ENCODE measurements around the gene SPTLC2.

The SPTLC2 gene

DNA sequence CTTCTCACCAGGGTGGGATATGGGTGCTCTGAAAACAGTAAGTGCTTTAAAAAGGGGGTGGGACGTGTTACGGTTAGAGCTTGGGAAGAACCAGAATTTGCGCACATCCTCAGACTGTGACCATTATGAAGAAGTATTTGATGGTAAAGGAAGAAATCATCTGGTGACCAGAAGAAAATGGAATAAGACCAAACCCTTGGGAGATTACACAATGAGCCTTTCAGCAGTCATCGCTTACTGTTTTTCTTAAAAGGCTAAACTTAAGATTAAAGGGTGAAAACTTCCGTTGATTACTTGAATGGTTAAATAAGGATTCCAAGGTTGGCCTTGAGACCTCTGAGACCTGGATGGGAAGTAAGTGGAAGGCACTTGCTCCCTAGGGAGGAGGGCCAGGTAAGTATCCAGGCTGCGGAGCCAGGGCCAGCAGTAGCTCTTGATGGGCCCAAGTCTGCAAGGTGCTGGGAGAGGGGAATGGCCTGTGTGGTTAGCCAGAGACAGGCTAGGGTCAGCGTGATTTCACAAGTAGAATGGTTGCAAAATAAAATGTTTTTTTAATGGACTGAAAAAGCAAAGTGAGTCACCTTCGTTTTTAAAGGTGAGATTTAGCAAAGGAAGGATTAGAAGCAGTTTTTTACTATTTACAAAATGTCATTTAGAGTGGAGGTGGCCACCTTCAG, 104.8 kb downstream of the SPTLC2 start:
- Histone ChIP-seq H3K27me3 (ENCODE audit: low read depth, low read length) (no peaks in the 10 kb centered on the region), H3K4me2 (ENCODE audit: low read length) (no peak overlapping the region), H3K9ac (ENCODE audit: low read length) (no peak overlapping the region), H3K27ac (ENCODE audit: low read length) (no peak overlapping the region), H3K9me3 (ENCODE audit: insufficient read depth, low read length) (no peaks in the 10 kb centered on the region), H2AFZ (ENCODE audit: low read depth, low read length) (no peak overlapping the region), H3K4me1 (ENCODE audit: low read length) (no peaks in the 10 kb centered on the region), H3K4me3 (ENCODE audit: low read length) (no peak overlapping the region), H3K36me3 (replicated peaks; ENCODE audit: low read depth, low read length) (peaks cover 7% of the 10 kb centered on the region), H4K20me1 (ENCODE audit: insufficient read depth, low read length) (no peaks in the 10 kb centered on the region), H3K79me2 (ENCODE audit: low read length) (no peaks in the 10 kb centered on the region)
- TF ChIP-seq EZH2phosphoT487 (IDR thresholded peaks at IDR 0.05; ENCODE audit: low read depth) = no peak
- TF ChIP-seq, protein P1, sequence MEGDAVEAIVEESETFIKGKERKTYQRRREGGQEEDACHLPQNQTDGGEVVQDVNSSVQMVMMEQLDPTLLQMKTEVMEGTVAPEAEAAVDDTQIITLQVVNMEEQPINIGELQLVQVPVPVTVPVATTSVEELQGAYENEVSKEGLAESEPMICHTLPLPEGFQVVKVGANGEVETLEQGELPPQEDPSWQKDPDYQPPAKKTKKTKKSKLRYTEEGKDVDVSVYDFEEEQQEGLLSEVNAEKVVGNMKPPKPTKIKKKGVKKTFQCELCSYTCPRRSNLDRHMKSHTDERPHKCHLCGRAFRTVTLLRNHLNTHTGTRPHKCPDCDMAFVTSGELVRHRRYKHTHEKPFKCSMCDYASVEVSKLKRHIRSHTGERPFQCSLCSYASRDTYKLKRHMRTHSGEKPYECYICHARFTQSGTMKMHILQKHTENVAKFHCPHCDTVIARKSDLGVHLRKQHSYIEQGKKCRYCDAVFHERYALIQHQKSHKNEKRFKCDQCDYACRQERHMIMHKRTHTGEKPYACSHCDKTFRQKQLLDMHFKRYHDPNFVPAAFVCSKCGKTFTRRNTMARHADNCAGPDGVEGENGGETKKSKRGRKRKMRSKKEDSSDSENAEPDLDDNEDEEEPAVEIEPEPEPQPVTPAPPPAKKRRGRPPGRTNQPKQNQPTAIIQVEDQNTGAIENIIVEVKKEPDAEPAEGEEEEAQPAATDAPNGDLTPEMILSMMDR (IDR thresholded peaks at IDR 0.05; ENCODE audit: low read depth, low read length) = no peak

DNA sequence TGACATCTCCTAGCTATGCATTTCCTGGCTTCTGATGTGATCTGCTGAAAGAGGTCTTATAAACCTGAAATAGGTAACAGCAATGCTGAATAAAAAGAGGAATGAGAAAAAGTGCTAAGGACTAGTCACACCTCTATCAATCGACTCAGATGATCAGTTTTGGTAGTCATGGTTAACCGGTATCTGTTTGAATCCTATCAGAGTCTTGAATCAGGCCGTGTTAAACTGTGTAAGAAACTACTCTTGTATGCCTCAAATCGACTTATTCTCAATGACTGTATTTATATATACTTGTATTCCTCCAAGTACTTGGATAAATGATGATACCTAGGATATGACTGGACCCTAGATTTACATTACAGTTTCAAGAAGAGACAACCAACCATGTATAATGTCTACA, 107.1 kb downstream of the SPTLC2 start:
- H3K27ac ChIP-seq (ENCODE audit: low read length) = no peak overlapping the region
- no peaks in the 10 kb centered on the region for H3K9me3 ChIP-seq (ENCODE audit: insufficient read depth, low read length)
- no peaks in the 10 kb centered on the region for H3K4me1 ChIP-seq (ENCODE audit: low read length)
- no peak overlapping the region for H3K4me3 ChIP-seq (ENCODE audit: low read length)
- TF ChIP-seq, protein P1 (IDR thresholded peaks at IDR 0.05; ENCODE audit: low read depth, low read length) = no peak
- no peak for TF ChIP-seq EZH2phosphoT487 (IDR thresholded peaks at IDR 0.05; ENCODE audit: low read depth)
- H3K79me2 ChIP-seq (ENCODE audit: low read length) = no peaks in the 10 kb centered on the region
- no peaks in the 10 kb centered on the region for H4K20me1 ChIP-seq (ENCODE audit: insufficient read depth, low read length)
- no peaks in the 10 kb centered on the region for H3K27me3 ChIP-seq (ENCODE audit: low read depth, low read length)
- no peak overlapping the region for H3K4me2 ChIP-seq (ENCODE audit: low read length)
- H2AFZ ChIP-seq (ENCODE audit: low read depth, low read length) = no peak overlapping the region
- peaks cover 7% of the 10 kb centered on the region for H3K36me3 ChIP-seq (replicated peaks; ENCODE audit: low read depth, low read length)
- no peak overlapping the region for H3K9ac ChIP-seq (ENCODE audit: low read length)

DNA sequence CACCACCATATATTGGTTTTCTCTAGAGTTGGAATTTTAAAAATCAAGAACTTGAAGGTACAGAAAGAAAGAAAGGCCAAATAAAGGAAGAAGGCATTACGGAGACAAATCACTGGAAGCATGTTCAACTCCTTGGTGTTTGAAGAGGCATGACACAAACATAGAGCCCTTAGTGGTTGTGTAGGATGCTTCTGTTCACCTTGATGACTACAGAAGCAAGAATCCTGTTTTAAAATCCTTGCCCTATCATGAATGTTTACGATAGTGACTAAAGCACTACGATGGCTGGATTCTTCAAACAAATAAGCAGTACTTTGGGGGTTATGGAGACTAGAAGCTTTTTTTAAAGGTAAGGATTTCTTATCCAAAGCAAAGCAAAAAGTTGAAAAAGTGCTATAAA, 107.6 kb downstream of the SPTLC2 start:
- no peaks in the 10 kb centered on the region for H4K20me1 ChIP-seq (ENCODE audit: insufficient read depth, low read length)
- TF ChIP-seq, protein P1 (IDR thresholded peaks at IDR 0.05; ENCODE audit: low read depth, low read length) = no peak
- no peak for TF ChIP-seq EZH2phosphoT487 (IDR thresholded peaks at IDR 0.05; ENCODE audit: low read depth)
- H3K9me3 ChIP-seq (ENCODE audit: insufficient read depth, low read length) = no peaks in the 10 kb centered on the region
- H3K4me3 ChIP-seq (ENCODE audit: low read length) = no peak overlapping the region
- H3K79me2 ChIP-seq (ENCODE audit: low read length) = no peaks in the 10 kb centered on the region
- no peak overlapping the region for H3K27ac ChIP-seq (ENCODE audit: low read length)
- no peaks in the 10 kb centered on the region for H3K27me3 ChIP-seq (ENCODE audit: low read depth, low read length)
- no peak overlapping the region for H3K9ac ChIP-seq (ENCODE audit: low read length)
- H2AFZ ChIP-seq (ENCODE audit: low read depth, low read length) = no peak overlapping the region
- H3K4me1 ChIP-seq (ENCODE audit: low read length) = no peaks in the 10 kb centered on the region
- no peak overlapping the region for H3K4me2 ChIP-seq (ENCODE audit: low read length)
- peaks cover 7% of the 10 kb centered on the region for H3K36me3 ChIP-seq (replicated peaks; ENCODE audit: low read depth, low read length)

DNA sequence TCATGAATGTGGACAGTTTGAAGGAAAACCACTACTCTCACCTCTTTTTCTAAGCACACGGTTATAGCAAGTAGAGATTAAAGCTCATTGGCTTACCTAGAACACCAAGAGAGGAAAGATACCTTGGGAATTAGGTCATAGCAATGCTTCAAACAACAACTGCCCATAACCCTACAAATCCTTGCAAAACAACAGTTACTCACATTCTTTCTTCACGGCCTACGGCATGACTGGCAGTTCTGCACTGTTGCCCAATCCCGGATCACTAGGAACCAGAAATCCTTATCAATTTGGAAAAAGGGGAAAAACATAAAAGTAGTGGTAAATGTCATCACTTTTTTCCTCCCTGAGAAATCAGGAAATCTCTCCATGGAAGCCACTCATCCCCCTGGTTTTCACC, 108.2 kb downstream of the SPTLC2 start:
- H4K20me1 ChIP-seq (ENCODE audit: insufficient read depth, low read length) = no peaks in the 10 kb centered on the region
- no peaks in the 10 kb centered on the region for H3K9me3 ChIP-seq (ENCODE audit: insufficient read depth, low read length)
- H3K4me2 ChIP-seq (ENCODE audit: low read length) = no peak overlapping the region
- H3K27ac ChIP-seq (ENCODE audit: low read length) = no peak overlapping the region
- H3K79me2 ChIP-seq (ENCODE audit: low read length) = no peaks in the 10 kb centered on the region
- no peak overlapping the region for H3K9ac ChIP-seq (ENCODE audit: low read length)
- TF ChIP-seq, protein P1 (IDR thresholded peaks at IDR 0.05; ENCODE audit: low read depth, low read length) = no peak
- no peak for TF ChIP-seq EZH2phosphoT487 (IDR thresholded peaks at IDR 0.05; ENCODE audit: low read depth)
- no peaks in the 10 kb centered on the region for H3K4me1 ChIP-seq (ENCODE audit: low read length)
- no peak overlapping the region for H2AFZ ChIP-seq (ENCODE audit: low read depth, low read length)
- H3K27me3 ChIP-seq (ENCODE audit: low read depth, low read length) = no peaks in the 10 kb centered on the region
- H3K36me3 ChIP-seq (replicated peaks; ENCODE audit: low read depth, low read length) = peaks cover 7% of the 10 kb centered on the region
- H3K4me3 ChIP-seq (ENCODE audit: low read length) = no peak overlapping the region

Measured in OCI-LY3 (cell line).